ENCODE data around the gene ARPC1A. TPM values are rescaled to one million over a fixed set of nuclear protein-coding genes. Genes with fewer than 3 reads are reported as not detected.

Gene ARPC1A
- total and polyA plus RNA-seq, 2 donors from 2014 or later, result 117 to 119 TPM

DNA sequence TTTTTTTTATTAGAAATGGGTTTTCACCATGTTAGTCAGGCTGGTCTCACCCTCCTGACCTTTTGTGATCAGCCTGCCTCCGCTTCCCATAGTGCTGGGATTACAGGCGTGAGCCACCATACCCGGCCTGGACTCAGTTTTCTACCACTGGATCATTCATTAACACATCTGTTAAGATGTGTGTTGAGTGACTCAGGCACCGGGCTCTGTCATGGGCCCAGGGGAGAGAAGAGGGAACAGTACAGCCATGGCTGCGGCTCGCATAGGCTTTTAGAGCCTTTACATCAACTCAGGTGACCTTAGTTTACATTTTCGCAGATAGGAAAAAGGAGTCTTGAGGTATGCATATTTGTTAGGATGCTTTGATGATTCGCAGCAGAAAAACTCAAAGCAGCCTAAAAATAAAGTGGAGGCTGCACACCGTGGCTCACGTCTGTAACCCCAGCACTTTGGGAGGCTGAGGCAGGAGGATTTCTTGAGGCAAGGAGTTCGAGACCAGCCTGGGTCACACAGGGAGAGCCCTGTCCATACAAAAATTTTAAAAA lies 45.8 kb downstream of the ARPC1A start:
- FAIRE-seq, result no peak

DNA sequence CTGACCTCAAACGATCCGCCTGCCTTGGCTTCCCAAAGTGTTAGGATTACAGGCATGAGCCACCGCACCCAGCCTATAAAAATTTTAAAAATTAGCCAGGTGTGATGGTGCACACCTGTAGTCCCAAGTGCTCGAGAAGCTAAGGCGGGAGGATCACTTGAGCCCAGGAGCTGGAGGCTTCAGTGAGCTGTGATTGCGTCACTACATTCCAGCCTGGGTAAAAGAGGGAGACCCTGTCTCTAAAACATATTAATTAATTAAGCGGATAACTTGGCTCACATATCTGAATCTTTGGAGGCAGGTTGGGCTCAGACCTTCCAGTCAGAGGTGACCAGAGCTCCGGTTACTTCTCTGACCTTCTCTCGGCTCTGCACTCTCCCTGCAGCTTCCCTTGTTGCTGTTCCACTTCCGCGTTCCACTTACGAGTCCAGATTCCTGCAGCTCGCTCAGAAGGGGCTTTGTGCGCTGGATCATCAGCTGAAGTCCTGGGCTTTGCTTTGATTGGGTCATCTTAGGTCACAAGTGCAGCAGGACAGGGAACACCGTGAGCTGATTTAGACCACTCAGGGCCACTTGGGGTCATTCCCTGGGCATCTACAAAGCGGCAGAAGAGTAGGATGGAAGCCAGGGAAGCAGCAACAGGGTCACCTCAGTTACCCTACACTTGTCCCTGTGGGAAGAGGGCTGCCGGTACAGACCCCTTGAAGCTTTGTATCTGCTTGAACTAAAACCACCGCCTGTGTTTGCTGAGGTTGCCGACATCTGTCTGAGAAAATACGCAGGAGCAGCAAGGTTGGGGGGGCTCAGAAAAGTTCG lies 46.8 kb downstream of the ARPC1A start:
- Histone ChIP-seq H3K4me1 (ENCODE audit: control insufficient read depth in 2 of 3, insufficient read depth in 2 of 3, low read depth in 1 of 3, low read length in 3 of 3) (peaks cover 0 to 10% (median 0%) of the 10 kb centered on the region in 3 donors), H3K4me3 (ENCODE audit: low read length in 3 of 3) (peak overlapping the region; percentile 10 to 19 (median 11))
- FAIRE-seq, result no peak

More for the DNA sequence above, 45.8 kb downstream of the ARPC1A start:
- intact Hi-C loops (cut with DNase I), result no loop called here
- H3K9ac ChIP-seq (ENCODE audit: low read length in 3 of 3), result no peak overlapping the region
- H3K27me3 ChIP-seq (ENCODE audit: control insufficient read depth, insufficient read depth, low read length), result no peaks in the 10 kb centered on the region
- peak in 1 of 5 donors; percentile 34 for DNase-seq
- peaks cover 0 to 5% (median 4%) of the 10 kb centered on the region in 3 donors for H3K36me3 ChIP-seq (ENCODE audit: control insufficient read depth in 2 of 3, insufficient read depth in 3 of 3, low read length in 3 of 3)
- TF ChIP-seq, protein P1, sequence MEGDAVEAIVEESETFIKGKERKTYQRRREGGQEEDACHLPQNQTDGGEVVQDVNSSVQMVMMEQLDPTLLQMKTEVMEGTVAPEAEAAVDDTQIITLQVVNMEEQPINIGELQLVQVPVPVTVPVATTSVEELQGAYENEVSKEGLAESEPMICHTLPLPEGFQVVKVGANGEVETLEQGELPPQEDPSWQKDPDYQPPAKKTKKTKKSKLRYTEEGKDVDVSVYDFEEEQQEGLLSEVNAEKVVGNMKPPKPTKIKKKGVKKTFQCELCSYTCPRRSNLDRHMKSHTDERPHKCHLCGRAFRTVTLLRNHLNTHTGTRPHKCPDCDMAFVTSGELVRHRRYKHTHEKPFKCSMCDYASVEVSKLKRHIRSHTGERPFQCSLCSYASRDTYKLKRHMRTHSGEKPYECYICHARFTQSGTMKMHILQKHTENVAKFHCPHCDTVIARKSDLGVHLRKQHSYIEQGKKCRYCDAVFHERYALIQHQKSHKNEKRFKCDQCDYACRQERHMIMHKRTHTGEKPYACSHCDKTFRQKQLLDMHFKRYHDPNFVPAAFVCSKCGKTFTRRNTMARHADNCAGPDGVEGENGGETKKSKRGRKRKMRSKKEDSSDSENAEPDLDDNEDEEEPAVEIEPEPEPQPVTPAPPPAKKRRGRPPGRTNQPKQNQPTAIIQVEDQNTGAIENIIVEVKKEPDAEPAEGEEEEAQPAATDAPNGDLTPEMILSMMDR (IDR thresholded peaks at IDR 0.05; ENCODE audit: borderline replicate concordance, extremely low read depth, insufficient read depth), result no peak
- H3K4me3 ChIP-seq (ENCODE audit: low read length in 3 of 3), result no peak overlapping the region
- H3K9me3 ChIP-seq (ENCODE audit: control insufficient read depth in 2 of 3, insufficient read depth in 1 of 3, low read length in 3 of 3), result no peaks in the 10 kb centered on the region
- no peak overlapping the region for H3K27ac ChIP-seq (ENCODE audit: low read depth in 2 of 2, low read length in 2 of 2)
- peaks cover 0 to 10% (median 0%) of the 10 kb centered on the region in 3 donors for H3K4me1 ChIP-seq (ENCODE audit: control insufficient read depth in 2 of 3, insufficient read depth in 2 of 3, low read depth in 1 of 3, low read length in 3 of 3)

DNA sequence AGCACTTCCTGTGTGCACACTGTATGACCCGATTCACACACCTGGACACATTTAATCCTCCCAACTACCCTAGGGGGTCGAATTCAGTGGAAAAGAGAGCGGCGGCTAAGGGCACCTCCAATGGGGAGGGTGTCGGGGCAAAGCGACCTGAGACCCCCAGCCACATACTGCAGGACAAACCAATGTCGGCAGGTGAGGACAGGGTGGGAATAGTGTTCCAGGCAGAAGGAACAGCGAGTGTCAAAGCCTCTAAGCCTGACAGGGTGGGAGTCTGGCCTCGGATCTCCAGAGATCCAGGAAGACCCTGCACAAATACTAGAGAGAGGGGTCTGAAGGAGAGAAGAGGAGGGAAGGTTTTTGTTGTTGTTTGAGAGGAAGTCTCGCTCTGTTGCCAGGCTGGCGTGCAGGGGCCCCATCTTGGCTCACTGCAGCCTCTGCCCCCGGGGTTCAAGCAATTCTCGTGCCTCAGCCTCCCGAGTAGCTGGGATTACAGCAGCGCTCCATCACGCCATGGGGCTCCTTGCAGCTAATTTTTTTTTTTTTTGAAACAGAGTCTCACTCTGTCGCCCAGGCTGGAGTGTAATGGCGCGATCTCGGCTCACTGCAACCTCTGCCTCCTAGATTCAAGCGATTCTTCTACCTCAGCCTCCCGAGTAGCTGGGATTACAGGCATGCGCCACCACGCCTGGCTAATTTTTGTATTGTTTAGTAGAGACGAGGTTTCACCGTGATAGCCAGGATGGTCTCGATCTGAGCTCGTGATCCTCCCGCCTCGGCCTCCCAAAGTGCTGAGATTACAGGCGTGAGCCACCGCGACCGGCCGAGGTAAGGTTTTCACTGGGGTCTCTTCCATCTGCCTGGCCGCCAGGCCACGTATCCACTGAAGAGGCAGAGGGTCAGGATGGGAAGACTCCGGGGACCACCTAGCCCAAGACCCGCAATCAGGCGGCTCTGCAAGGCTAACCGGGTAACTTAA lies 47.7 kb downstream of the ARPC1A start:
- Histone ChIP-seq H3K4me1 (ENCODE audit: control insufficient read depth in 2 of 3, insufficient read depth in 2 of 3, low read depth in 1 of 3, low read length in 3 of 3) (peaks cover 0 to 10% (median 0%) of the 10 kb centered on the region in 3 donors), H3K9ac (ENCODE audit: low read length in 3 of 3) (no peak overlapping the region), H3K27me3 (ENCODE audit: control insufficient read depth, insufficient read depth, low read length) (no peaks in the 10 kb centered on the region), H3K36me3 (ENCODE audit: control insufficient read depth in 2 of 3, insufficient read depth in 3 of 3, low read length in 3 of 3) (no peaks in the 10 kb centered on the region), H3K4me3 (ENCODE audit: low read length in 3 of 3) (peak overlapping the region in 2 of 3 donors; percentile 55 to 61), H3K9me3 (ENCODE audit: control insufficient read depth in 2 of 3, insufficient read depth in 1 of 3, low read length in 3 of 3) (no peaks in the 10 kb centered on the region), H3K27ac (ENCODE audit: low read depth in 2 of 2, low read length in 2 of 2) (peak overlapping the region in 1 of 2 donors; percentile 28)
- TF ChIP-seq, protein P1 (IDR thresholded peaks at IDR 0.05; ENCODE audit: borderline replicate concordance, extremely low read depth, insufficient read depth), result no peak
- FAIRE-seq, result no peak
- intact Hi-C loops (cut with DNase I), result no loop called here
- peak in 2 of 5 donors; percentile 45 to 59 for DNase-seq

More for the DNA sequence above, 46.8 kb downstream of the ARPC1A start:
- H3K9me3 ChIP-seq (ENCODE audit: control insufficient read depth in 2 of 3, insufficient read depth in 1 of 3, low read length in 3 of 3), result no peaks in the 10 kb centered on the region
- no peak overlapping the region for H3K9ac ChIP-seq (ENCODE audit: low read length in 3 of 3)
- peak overlapping the region; percentile 20 to 51 for H3K27ac ChIP-seq (ENCODE audit: low read depth in 2 of 2, low read length in 2 of 2)
- H3K36me3 ChIP-seq (ENCODE audit: control insufficient read depth in 2 of 3, insufficient read depth in 3 of 3, low read length in 3 of 3), result no peaks in the 10 kb centered on the region
- TF ChIP-seq, protein P1 (IDR thresholded peaks at IDR 0.05; ENCODE audit: borderline replicate concordance, extremely low read depth, insufficient read depth), result no peak
- intact Hi-C loops (cut with DNase I), result no loop called here
- peak; percentile 77 to 93 (median 81) for DNase-seq
- no peaks in the 10 kb centered on the region for H3K27me3 ChIP-seq (ENCODE audit: control insufficient read depth, insufficient read depth, low read length)

All from kidney (tissue), 14 donors.